Central memory CD8-positive, alpha-beta T cell (primary cell): ENCODE data around the gene POU2F3.

Experiments
- ATAC-seq: fragments of 150-1000 bp; cut with Tn5 transposase; replicated peaks from 2 replicates; pipeline ENCODE4 v1.10.0; 2022; ENCODE audit warnings: mild to moderate bottlenecking, moderate FRiP score, moderate number of reproducible peaks; ENCODE audit not compliant: poor library complexity, severe bottlenecking; ENCODE audit errors: extremely low read depth
- DNase-seq, 2 donors: peaks; one replicate each; pipeline ENCODE4 v3.0.0; 2021; ENCODE audit warnings: low spot score in 2 of 2
- H3K27ac Mint-ChIP-seq: one replicate; pipeline ENCODE4 v1.8.0; 2022; ENCODE audit warnings: low read depth, mild to moderate bottlenecking, moderate library complexity, mixed read lengths
- H3K27me3 Mint-ChIP-seq: one replicate; pipeline ENCODE4 v1.8.0; 2022; ENCODE audit warnings: mixed read lengths
- H3K36me3 Mint-ChIP-seq: one replicate; pipeline ENCODE4 v1.8.0; 2022; ENCODE audit warnings: mild to moderate bottlenecking, moderate library complexity, mixed read lengths; ENCODE audit not compliant: insufficient read depth
- H3K4me1 Mint-ChIP-seq: one replicate; pipeline ENCODE4 v1.8.0; 2022; ENCODE audit warnings: mixed read lengths
- H3K4me3 Mint-ChIP-seq: one replicate; pipeline ENCODE4 v1.8.0; 2022; ENCODE audit warnings: mild to moderate bottlenecking, moderate library complexity, mixed read lengths
- H3K9me3 Mint-ChIP-seq: one replicate; pipeline ENCODE4 v1.8.0; 2022; ENCODE audit warnings: mixed read lengths

POU2F3 gene

DNA sequence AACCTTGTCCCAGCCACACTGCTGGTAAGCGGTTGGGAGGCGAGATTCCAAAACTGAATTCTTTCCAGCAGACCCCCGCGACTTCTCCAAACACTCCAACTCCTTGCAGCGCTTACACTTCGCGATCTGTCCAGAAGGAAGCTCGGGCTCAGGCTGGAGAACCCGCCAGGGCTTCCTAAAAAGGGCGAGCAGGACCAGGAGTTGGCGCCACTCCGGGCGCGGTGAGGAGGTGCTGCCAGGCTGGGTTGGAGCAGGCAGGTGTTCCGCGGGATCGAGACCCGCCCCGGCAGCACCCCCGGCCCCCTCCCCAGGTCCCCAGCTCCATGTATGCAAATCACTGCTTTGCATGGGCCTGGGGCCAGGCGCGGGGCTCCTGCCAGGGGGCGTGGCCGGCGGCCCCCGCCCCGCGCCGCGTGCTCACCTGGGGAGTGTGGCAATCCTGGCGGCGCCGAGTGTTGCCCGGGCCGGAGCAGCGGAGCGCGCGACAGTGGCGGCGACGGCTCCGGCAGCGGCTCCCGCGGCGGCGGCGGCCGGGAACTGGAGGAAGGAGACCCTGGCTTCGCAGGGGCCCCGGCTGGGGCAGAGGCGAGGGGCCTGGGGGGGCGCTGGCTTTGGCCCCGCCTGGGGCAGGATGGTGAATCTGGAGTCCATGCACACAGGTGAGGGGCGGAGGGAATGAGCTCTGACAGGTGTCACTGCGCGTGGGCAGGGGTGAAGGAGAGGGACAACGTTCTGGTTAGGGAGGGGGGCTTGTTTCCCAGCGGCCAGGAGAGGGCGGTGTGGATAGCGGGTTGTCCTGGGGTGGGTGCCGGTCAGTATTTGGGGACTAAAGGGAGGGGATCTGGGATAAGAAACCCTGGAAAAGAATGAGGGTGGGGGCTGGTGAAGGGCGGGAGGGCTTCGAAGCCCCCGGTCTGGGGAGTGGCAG, at the start of gene POU2F3:
Gene POU2F3 (plus strand): TSS at position 428 of the 928 bp plus-strand sequence. CDS start 204 bp downstream, at position 632.
- H3K9me3 Mint-ChIP-seq, result no peaks in the 10 kb centered on the region
- no peak within 1 kb of the TSS for H3K4me3 Mint-ChIP-seq
- ATAC-seq (no peak), DNase-seq (no peak)
- H3K4me1 Mint-ChIP-seq, result no peaks in the 10 kb centered on the region
- H3K36me3 Mint-ChIP-seq, result no peaks in the 10 kb centered on the region
- no peak within 1 kb of the TSS for H3K27ac Mint-ChIP-seq
- peaks cover 90% of the 10 kb centered on the region for H3K27me3 Mint-ChIP-seq

- no peaks in the 10 kb centered on the region for H3K9me3 Mint-ChIP-seq
- DNase-seq (no peak), ATAC-seq (no peak)
- H3K4me3 Mint-ChIP-seq, result no peak overlapping the region
- H3K27me3 Mint-ChIP-seq, result peaks cover 23% of the 10 kb centered on the region
- H3K27ac Mint-ChIP-seq, result no peak overlapping the region
- no peaks in the 10 kb centered on the region for H3K36me3 Mint-ChIP-seq
- no peaks in the 10 kb centered on the region for H3K4me1 Mint-ChIP-seq
These were observed 48.9 kb upstream of the POU2F3 start for GRCh38 chr11:120191058-120191457.

GRCh38 chr11:120192831-120193625, 46.9 kb upstream of the POU2F3 start:
- ATAC-seq, result no peak
- Mint-ChIP-seq H3K27me3 (peaks cover 21% of the 10 kb centered on the region), H3K9me3 (no peaks in the 10 kb centered on the region), H3K4me1 (no peaks in the 10 kb centered on the region), H3K4me3 (no peak overlapping the region), H3K36me3 (no peaks in the 10 kb centered on the region), H3K27ac (no peak overlapping the region)
- no peak for DNase-seq

- ATAC-seq (no peak), DNase-seq (no peak)
- Mint-ChIP-seq H3K36me3 (no peaks in the 10 kb centered on the region), H3K9me3 (no peaks in the 10 kb centered on the region), H3K4me1 (no peaks in the 10 kb centered on the region), H3K4me3 (no peak overlapping the region), H3K27ac (no peak overlapping the region), H3K27me3 (peaks cover 22% of the 10 kb centered on the region)
These were observed 45.8 kb upstream of the POU2F3 start for GRCh38 chr11:120194166-120194565.

GRCh38 chr11:120195601-120196320, 44.2 kb upstream of the POU2F3 start:
- Mint-ChIP-seq H3K27me3 (peaks cover 38% of the 10 kb centered on the region), H3K9me3 (no peaks in the 10 kb centered on the region), H3K4me3 (no peak overlapping the region), H3K36me3 (no peaks in the 10 kb centered on the region), H3K27ac (no peak overlapping the region), H3K4me1 (no peaks in the 10 kb centered on the region)
- DNase-seq (no peak), ATAC-seq (no peak)

- ATAC-seq, result no peak
- Mint-ChIP-seq H3K4me3 (no peak overlapping the region), H3K27ac (no peak overlapping the region), H3K9me3 (no peaks in the 10 kb centered on the region), H3K36me3 (no peaks in the 10 kb centered on the region), H3K27me3 (peaks cover 43% of the 10 kb centered on the region), H3K4me1 (no peaks in the 10 kb centered on the region)
- DNase-seq, result no peak
These were observed 43.1 kb upstream of the POU2F3 start for GRCh38 chr11:120196826-120197225.

- DNase-seq, result no peak
- ATAC-seq, result no peak
- Mint-ChIP-seq H3K36me3 (no peaks in the 10 kb centered on the region), H3K9me3 (no peaks in the 10 kb centered on the region), H3K27me3 (peaks cover 43% of the 10 kb centered on the region), H3K27ac (no peak overlapping the region), H3K4me1 (no peaks in the 10 kb centered on the region), H3K4me3 (no peak overlapping the region)
These were observed 42.6 kb upstream of the POU2F3 start for GRCh38 chr11:120197251-120197891.

DNA sequence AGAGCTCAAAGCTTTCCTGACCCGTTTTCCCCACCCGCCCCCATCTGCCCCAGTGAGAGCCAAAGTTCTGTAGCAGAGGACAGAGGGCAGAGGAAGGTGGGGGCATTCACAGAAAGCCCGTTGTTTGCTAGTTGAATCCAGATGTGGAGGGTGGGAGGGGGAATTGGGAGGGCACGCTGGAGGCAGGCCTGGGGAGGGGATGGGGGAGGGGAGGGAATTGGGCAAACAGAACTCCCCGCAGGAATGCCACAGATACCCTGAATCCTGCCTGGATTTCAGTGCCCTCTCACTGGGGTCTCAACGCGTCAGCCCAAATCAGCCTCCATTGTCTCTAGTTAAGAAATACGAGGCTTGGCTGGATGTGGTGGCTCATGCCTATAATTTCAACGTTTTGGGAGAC, 42.0 kb upstream of the POU2F3 start:
- Mint-ChIP-seq H3K36me3 (no peaks in the 10 kb centered on the region), H3K27ac (no peak overlapping the region), H3K27me3 (peaks cover 43% of the 10 kb centered on the region), H3K9me3 (no peaks in the 10 kb centered on the region), H3K4me3 (no peak overlapping the region), H3K4me1 (no peaks in the 10 kb centered on the region)
- ATAC-seq (no peak), DNase-seq (no peak)

- H3K4me3 Mint-ChIP-seq, result no peak overlapping the region
- peaks cover 43% of the 10 kb centered on the region for H3K27me3 Mint-ChIP-seq
These were observed 41.5 kb upstream of the POU2F3 start for GRCh38 chr11:120198403-120198786.

GRCh38 chr11:120198787-120199469, 41.0 kb upstream of the POU2F3 start:
- DNase-seq, result no peak
- no peaks in the 10 kb centered on the region for H3K36me3 Mint-ChIP-seq
- no peak overlapping the region for H3K27ac Mint-ChIP-seq
- ATAC-seq, result no peak
- H3K9me3 Mint-ChIP-seq, result no peaks in the 10 kb centered on the region
- peaks cover 43% of the 10 kb centered on the region for H3K27me3 Mint-ChIP-seq
- no peaks in the 10 kb centered on the region for H3K4me1 Mint-ChIP-seq
- H3K4me3 Mint-ChIP-seq, result no peak overlapping the region

More at GRCh38 chr11:120198403-120198786, 41.5 kb upstream of the POU2F3 start:
- ATAC-seq (no peak), DNase-seq (no peak)
- no peaks in the 10 kb centered on the region for H3K4me1 Mint-ChIP-seq
- H3K27ac Mint-ChIP-seq, result no peak overlapping the region
- H3K36me3 Mint-ChIP-seq, result no peaks in the 10 kb centered on the region
- no peaks in the 10 kb centered on the region for H3K9me3 Mint-ChIP-seq

- Mint-ChIP-seq H3K9me3 (no peaks in the 10 kb centered on the region), H3K36me3 (no peaks in the 10 kb centered on the region), H3K27me3 (peaks cover 47% of the 10 kb centered on the region), H3K27ac (no peak overlapping the region), H3K4me3 (no peak overlapping the region), H3K4me1 (no peaks in the 10 kb centered on the region)
- DNase-seq, result no peak
- ATAC-seq, result no peak
These were observed 40.3 kb upstream of the POU2F3 start for GRCh38 chr11:120199613-120200012.
